ENCODE data around the gene TGM3.

DNA sequence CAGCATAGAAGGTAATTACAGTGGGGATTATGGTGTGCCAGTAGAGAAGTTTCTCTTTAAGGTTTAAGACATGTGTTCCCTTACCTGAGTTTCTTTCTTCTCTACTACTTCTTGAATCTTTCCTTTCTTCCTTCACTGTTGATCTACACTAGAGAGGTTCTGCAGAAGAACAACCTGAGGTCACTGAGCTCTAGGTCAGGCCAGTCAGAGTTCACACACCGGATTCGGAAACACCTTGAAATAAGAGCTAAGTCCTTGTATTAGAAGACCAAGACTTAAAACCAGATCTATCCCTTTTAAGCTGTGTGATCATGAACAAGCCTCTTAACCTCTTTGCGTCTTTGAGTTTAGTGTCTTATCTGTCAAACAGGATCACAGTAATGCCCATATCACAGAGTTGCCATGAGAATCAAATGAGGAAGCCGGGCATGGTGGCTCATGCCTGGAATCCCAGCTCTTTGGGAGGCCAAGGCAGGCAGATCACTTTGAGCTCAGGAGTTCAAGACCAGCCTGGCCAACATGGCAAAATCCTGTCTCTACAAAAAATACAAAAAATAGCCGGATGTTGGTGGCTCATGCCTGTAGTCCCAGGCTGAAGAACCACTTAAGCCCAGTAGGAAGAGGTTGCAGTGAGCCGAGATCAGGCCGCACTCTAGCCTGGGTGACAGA is 22.0 kb upstream of the TGM3 start:
- TF ChIP-seq, protein P1, sequence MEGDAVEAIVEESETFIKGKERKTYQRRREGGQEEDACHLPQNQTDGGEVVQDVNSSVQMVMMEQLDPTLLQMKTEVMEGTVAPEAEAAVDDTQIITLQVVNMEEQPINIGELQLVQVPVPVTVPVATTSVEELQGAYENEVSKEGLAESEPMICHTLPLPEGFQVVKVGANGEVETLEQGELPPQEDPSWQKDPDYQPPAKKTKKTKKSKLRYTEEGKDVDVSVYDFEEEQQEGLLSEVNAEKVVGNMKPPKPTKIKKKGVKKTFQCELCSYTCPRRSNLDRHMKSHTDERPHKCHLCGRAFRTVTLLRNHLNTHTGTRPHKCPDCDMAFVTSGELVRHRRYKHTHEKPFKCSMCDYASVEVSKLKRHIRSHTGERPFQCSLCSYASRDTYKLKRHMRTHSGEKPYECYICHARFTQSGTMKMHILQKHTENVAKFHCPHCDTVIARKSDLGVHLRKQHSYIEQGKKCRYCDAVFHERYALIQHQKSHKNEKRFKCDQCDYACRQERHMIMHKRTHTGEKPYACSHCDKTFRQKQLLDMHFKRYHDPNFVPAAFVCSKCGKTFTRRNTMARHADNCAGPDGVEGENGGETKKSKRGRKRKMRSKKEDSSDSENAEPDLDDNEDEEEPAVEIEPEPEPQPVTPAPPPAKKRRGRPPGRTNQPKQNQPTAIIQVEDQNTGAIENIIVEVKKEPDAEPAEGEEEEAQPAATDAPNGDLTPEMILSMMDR (conservative IDR thresholded peaks at IDR 0.05; ENCODE audit: low read depth, low read length), result no peak
- TF ChIP-seq RCOR1 (IDR thresholded peaks at IDR 0.05; ENCODE audit: insufficient replicate concordance, low read length) (no peak), RAD21 (IDR thresholded peaks at IDR 0.05; ENCODE audit: low read length) (no peak), MAZ (IDR thresholded peaks at IDR 0.05; ENCODE audit: borderline replicate concordance, low read depth, low read length) (no peak), RFX5 (IDR thresholded peaks at IDR 0.05; ENCODE audit: low read depth, low read length) (no peak), POLR2A (IDR thresholded peaks at IDR 0.05; ENCODE audit: low read depth, low read length) (no peak), MAFK (IDR thresholded peaks at IDR 0.05; ENCODE audit: low read depth, low read length) (no peak)
- TF ChIP-seq, protein P2, sequence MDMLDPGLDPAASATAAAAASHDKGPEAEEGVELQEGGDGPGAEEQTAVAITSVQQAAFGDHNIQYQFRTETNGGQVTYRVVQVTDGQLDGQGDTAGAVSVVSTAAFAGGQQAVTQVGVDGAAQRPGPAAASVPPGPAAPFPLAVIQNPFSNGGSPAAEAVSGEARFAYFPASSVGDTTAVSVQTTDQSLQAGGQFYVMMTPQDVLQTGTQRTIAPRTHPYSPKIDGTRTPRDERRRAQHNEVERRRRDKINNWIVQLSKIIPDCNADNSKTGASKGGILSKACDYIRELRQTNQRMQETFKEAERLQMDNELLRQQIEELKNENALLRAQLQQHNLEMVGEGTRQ (IDR thresholded peaks at IDR 0.05; ENCODE audit: low read depth, low read length), result no peak
